OCI-LY1 (cell line): ENCODE results near the gene PGAP6.
"Not testable (repeated sequence)": the region's sequence is repeated elsewhere in the genome, so short reads cannot be mapped to it uniquely, and the experiment has no call there.

Source experiments
- H2AFZ ChIP-seq: fragments of 200-600 bp; sonication (generic), shearing (Covaris generic); 2 replicates; pipeline ENCODE4 v1.6.0; 2014; ENCODE audit warnings: antibody characterized with exemption, mild to moderate bottlenecking, low read length
- H3F3A ChIP-seq: fragments of 200-600 bp; sonication (generic), shearing (Covaris generic); 2 replicates; pipeline ENCODE4 v1.6.0; 2014; ENCODE audit warnings: mild to moderate bottlenecking, antibody characterized with exemption, low read length, moderate library complexity; ENCODE audit not compliant: insufficient read depth
- H3K27ac ChIP-seq: fragments of 200-600 bp; sonication (generic); 2 replicates; pipeline ENCODE4 v1.5.1; 2014; ENCODE audit warnings: low read length, mixed run types, mild to moderate bottlenecking, low read depth; ENCODE audit not compliant: poor library complexity, severe bottlenecking
- H3K27me3 ChIP-seq: fragments of 200-600 bp; sonication (generic); 2 replicates; pipeline ENCODE4 v1.6.0; 2014; ENCODE audit warnings: antibody characterized with exemption, mild to moderate bottlenecking, low read length, moderate library complexity; ENCODE audit not compliant: insufficient read depth
- H3K36me3 ChIP-seq: fragments of 200-600 bp; sonication (generic); 2 replicates; pipeline ENCODE4 v1.6.1; 2014; ENCODE audit warnings: mild to moderate bottlenecking, antibody characterized with exemption, low read length, moderate library complexity, mixed read lengths; ENCODE audit not compliant: insufficient read depth
- H3K4me1 ChIP-seq: fragments of 200-600 bp; sonication (generic); 2 replicates; pipeline ENCODE4 v1.5.1; 2014; ENCODE audit warnings: mild to moderate bottlenecking, low read length, moderate library complexity; ENCODE audit not compliant: insufficient read depth, severe bottlenecking
- H3K4me2 ChIP-seq: fragments of 200-600 bp; sonication (generic), shearing (Covaris generic); 2 replicates; pipeline ENCODE4 v1.6.1; 2014; ENCODE audit warnings: low read length
- H3K4me3 ChIP-seq: fragments of 200-600 bp; sonication (generic); 2 replicates; pipeline ENCODE4 v1.5.1; 2014; ENCODE audit warnings: low read length, low read depth, mild to moderate bottlenecking, mixed read lengths; ENCODE audit not compliant: poor library complexity, severe bottlenecking
- H3K79me2 ChIP-seq: fragments of 200-600 bp; shearing (Covaris generic); 2 replicates; pipeline ENCODE4 v1.6.1; 2016; ENCODE audit warnings: mixed run types, low read length, mixed read lengths; ENCODE audit not compliant: insufficient read depth
- H3K9ac ChIP-seq: fragments of 200-600 bp; sonication (generic), shearing (Covaris generic); 2 replicates; pipeline ENCODE4 v1.6.1; 2014; ENCODE audit warnings: mild to moderate bottlenecking, low read length, mixed read lengths
- H3K9me2 ChIP-seq: fragments of 200-600 bp; sonication (generic), shearing (Covaris generic); 2 replicates; pipeline ENCODE4 v1.6.1; 2014; ENCODE audit warnings: low read depth, mild to moderate bottlenecking, low read length, mixed read lengths
- H3K9me3 ChIP-seq: fragments of 200-600 bp; shearing (Covaris generic); 2 replicates; pipeline ENCODE4 v1.6.1; 2014; ENCODE audit warnings: low read length, mixed read lengths
- H4K20me1 ChIP-seq: fragments of 200-600 bp; sonication (generic), shearing (Covaris generic); 2 replicates; pipeline ENCODE4 v1.6.0; 2016; ENCODE audit warnings: mild to moderate bottlenecking, low read length; ENCODE audit not compliant: insufficient read depth
- CTCF ChIP-seq: fragments of 200-600 bp; sonication (generic), shearing (Covaris generic); IDR thresholded peaks from 2 replicates; pipeline ENCODE4 v1.5.1; 2017; ENCODE audit warnings: mild to moderate bottlenecking, antibody characterized with exemption, low read length, moderate library complexity, mixed read lengths
- EZH2 ChIP-seq: fragments of 200-600 bp; sonication (generic), shearing (Covaris generic); IDR thresholded peaks from 2 replicates; pipeline ENCODE4 v1.8.0; 2017; ENCODE audit warnings: borderline replicate concordance, mixed run types, mild to moderate bottlenecking, antibody characterized with exemption, low read length, moderate library complexity, mixed read lengths

PGAP6 gene

GRCh38 chr16:363766-364490 is 17.9 kb downstream of the PGAP6 start:
- peaks cover 31% of the 10 kb centered on the region for H3K36me3 ChIP-seq
- H3K4me3 ChIP-seq, result no peak overlapping the region
- H3K9me2 ChIP-seq, result no peaks in the 10 kb centered on the region
- H3K4me1 ChIP-seq, result no peaks in the 10 kb centered on the region
- no peak overlapping the region for H2AFZ ChIP-seq
- no peak overlapping the region for H3K4me2 ChIP-seq
- H4K20me1 ChIP-seq, result no peaks in the 10 kb centered on the region
- no peak for TF ChIP-seq EZH2
- TF ChIP-seq CTCF, result no peak
- H3F3A ChIP-seq, result no peaks in the 10 kb centered on the region
- no peak overlapping the region for H3K27ac ChIP-seq
- H3K9ac ChIP-seq, result no peak overlapping the region
- no peaks in the 10 kb centered on the region for H3K9me3 ChIP-seq
- H3K27me3 ChIP-seq, result no peaks in the 10 kb centered on the region
- H3K79me2 ChIP-seq, result no peaks in the 10 kb centered on the region

- peaks cover 24% of the 10 kb centered on the region for H3K36me3 ChIP-seq
- H2AFZ ChIP-seq, result no peak overlapping the region
- no peak overlapping the region for H3K4me2 ChIP-seq
- H3K9me2 ChIP-seq, result no peaks in the 10 kb centered on the region
- no peaks in the 10 kb centered on the region for H4K20me1 ChIP-seq
- H3F3A ChIP-seq, result no peaks in the 10 kb centered on the region
- H3K79me2 ChIP-seq, result no peaks in the 10 kb centered on the region
- H3K27me3 ChIP-seq, result no peaks in the 10 kb centered on the region
- H3K9ac ChIP-seq, result no peak overlapping the region
- no peak overlapping the region for H3K4me3 ChIP-seq
- H3K4me1 ChIP-seq, result no peaks in the 10 kb centered on the region
- no peak for TF ChIP-seq EZH2
- no peak for TF ChIP-seq CTCF
- H3K27ac ChIP-seq, result no peak overlapping the region
- no peaks in the 10 kb centered on the region for H3K9me3 ChIP-seq
These were observed 18.5 kb downstream of the PGAP6 start for GRCh38 chr16:363110-363765.

- not testable (repeated sequence) for H3K9ac ChIP-seq, H3F3A ChIP-seq, H4K20me1 ChIP-seq, H3K9me3 ChIP-seq, H3K4me2 ChIP-seq, H3K79me2 ChIP-seq, H3K4me1 ChIP-seq, H3K27me3 ChIP-seq, H2AFZ ChIP-seq, H3K9me2 ChIP-seq, H3K27ac ChIP-seq, H3K4me3 ChIP-seq
- H3K36me3 ChIP-seq, result peaks cover 18% of the 10 kb centered on the region
These were observed 19.1 kb downstream of the PGAP6 start for GRCh38 chr16:362702-362999.
